Umbilical cord (tissue), 2 donors: ENCODE data around the gene KLF18. TPM values are rescaled to one million over a fixed set of nuclear protein-coding genes. Genes with fewer than 3 reads are reported as not detected.
"Not testable (repeated sequence)": the region's sequence is repeated elsewhere in the genome, so short reads cannot be mapped to it uniquely, and the experiment has no call there.

Source experiments
- DNase-seq: peaks from one replicate; pipeline ENCODE4 v3.0.0-alpha.2; 2015; ENCODE audit warnings: low spot score
- total RNA-seq: library from RNA; depleted of rRNA; stranded (reverse); fragments of >200 nt; gene quantifications from one replicate; pipeline ENCODE4 v1.2.3, GENCODE V29; 2014; ENCODE audit warnings: low replicate concordance; ENCODE audit not compliant: insufficient read depth

Gene KLF18
- 0.24 TPM for total RNA-seq

- no peak for DNase-seq
These were observed at the start of gene KLF18 for GRCh38 chr1:44141531-44141930. Gene KLF18, minus strand, starts transcription at chr1:44141631. Its CDS starts 0 bp downstream, at chr1:44141631.

DNA sequence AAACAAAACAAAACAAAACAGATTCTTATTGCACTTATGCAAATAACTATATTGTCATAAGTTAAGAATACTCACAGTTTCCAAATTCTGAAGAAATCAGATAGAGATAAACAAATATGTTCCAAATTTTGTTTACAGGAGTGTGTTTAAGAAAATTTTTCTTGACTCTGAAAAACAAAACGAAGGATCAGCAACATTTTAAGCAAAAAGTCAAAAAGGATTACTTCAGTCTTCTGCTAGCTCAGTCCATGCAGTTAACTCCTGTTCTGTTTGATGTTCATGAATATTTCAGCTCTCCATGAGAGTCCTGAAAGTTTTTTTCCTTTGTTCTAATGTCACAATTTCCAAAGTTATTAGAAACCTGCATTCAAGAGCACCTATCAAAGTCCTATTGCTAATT is 33.2 kb upstream of the KLF18 start:
- no peak for DNase-seq

- DNase-seq, result no peak
These were observed 28.9 kb upstream of the KLF18 start for GRCh38 chr1:44170281-44170823.

DNA sequence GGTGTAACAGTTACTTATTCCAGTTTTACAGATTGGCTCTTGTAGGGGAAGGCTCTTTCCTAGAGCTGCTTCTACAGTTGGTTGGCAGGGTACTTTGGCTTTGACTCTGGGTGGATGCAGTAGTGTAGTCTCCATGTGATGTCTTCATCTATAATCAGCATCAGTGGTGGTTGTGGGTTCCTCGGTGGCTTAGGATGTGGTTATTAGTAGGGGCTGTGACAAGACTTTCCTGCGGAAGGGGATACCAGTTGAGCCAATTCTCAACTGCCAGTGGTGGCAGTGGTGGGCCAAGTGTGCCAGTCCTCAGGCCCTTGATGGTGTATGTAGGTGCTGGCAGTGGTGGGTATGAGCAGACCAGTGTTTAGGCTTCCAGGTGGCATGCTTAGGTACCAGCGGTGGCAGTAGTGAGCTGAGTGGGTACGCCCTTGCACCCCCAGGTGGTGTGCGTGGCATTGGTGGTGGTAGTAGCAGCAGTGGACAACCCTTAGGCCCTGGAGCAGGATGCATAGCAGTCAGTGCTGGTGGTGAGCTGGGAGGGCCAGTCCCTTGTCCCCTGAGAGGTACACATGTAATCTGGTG is 27.2 kb upstream of the KLF18 start:
- DNase-seq, result no peak

- DNase-seq, result no peak
These were observed 20.1 kb upstream of the KLF18 start for GRCh38 chr1:44161546-44161945.

GRCh38 chr1:44158871-44159270 is 17.4 kb upstream of the KLF18 start:
- DNase-seq, result no peak

GRCh38 chr1:44157903-44158302 is 16.5 kb upstream of the KLF18 start:
- DNase-seq, result no peak

GRCh38 chr1:44154049-44154448 is 12.6 kb upstream of the KLF18 start:
- no peak for DNase-seq

GRCh38 chr1:44152692-44153091 is 11.3 kb upstream of the KLF18 start:
- DNase-seq, result no peak

DNA sequence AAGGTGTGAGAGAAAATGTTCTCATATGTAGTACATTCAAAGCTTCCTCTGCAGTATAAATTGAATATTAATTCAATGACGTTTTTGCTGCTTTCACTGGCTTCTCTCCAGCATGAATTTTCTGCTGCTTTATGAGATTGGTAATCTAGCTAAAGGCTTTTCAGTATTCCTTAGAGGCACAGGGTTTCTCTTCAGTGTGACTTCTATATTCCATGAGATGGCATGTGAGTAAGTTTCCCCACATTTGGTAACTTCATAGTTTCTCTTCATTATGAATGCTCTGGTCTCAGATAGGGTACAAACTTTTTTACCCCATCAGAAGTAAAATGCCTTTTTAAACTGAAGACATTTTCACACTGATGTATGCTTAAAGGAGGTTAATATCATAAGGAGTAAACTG is 10.4 kb upstream of the KLF18 start:
- no peak for DNase-seq

DNA sequence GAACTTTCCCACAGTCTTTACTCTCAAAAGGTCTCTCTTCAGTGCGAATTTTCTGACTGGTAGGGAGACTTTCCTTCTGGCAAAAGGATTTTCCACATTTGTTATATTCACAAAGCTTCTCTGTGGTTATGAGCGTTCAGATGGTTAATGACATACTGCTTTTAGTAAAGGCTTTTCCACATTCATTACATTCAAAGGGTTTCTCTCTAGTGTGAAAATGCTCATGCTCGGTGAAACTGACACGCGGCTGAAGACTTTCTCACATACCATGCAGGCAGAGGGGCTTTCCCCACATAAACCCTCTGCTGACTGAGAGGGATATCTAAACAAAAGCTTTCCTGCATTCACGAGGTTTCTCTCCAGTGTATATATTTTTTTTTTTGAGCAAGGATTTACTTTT is 9.9 kb upstream of the KLF18 start:
- no peak for DNase-seq

DNA sequence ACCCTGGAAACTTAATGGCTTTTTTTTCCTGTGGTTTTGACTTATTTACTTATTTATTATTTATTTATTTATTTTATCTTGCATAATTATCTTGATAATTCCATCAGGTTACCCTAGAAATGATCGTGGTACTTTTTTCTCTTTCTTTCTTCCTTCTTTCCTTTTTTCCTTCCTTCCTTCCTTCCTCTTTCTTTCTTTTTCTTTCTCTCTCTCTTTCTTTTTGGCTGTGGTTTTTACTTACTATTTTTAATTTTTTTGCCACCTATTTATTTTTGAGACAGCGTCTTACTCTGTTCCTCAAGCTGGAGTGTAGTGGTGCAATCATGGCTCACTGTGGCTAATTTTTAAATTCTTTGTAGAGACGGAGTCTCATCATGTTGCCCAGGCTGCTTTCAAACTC is 6.2 kb upstream of the KLF18 start:
- DNase-seq, result no peak

GRCh38 chr1:44146536-44147361 is 5.3 kb upstream of the KLF18 start:
- DNase-seq, result no peak

GRCh38 chr1:44144962-44145756 is 3.7 kb upstream of the KLF18 start:
- no peak for DNase-seq

DNA sequence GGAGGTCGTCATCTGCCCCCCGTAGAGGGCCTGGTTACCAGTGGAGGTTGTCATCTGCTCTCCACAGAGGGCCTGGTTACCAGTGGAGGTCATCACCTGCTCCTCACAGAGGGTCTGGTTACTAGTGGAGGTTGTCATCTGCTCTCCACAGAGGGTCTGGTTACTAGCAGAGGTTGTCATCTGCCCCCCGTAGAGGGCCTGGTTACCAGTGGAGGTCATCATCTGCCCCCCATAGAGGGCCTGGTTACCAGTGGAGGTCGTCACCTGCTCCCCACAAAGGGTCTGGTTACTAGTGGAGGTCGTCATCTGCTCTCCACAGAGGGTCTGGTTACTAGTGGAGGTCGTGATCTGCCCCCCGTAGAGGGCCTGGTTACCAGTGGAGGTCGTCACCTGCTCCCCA is 1.9 kb downstream of the KLF18 start:
- not testable (repeated sequence) for DNase-seq

- DNase-seq, result no peak
These were observed 3.2 kb downstream of the KLF18 start for GRCh38 chr1:44138239-44138638.

- no peak for DNase-seq
These were observed 5.5 kb downstream of the KLF18 start for GRCh38 chr1:44135886-44136285.

DNA sequence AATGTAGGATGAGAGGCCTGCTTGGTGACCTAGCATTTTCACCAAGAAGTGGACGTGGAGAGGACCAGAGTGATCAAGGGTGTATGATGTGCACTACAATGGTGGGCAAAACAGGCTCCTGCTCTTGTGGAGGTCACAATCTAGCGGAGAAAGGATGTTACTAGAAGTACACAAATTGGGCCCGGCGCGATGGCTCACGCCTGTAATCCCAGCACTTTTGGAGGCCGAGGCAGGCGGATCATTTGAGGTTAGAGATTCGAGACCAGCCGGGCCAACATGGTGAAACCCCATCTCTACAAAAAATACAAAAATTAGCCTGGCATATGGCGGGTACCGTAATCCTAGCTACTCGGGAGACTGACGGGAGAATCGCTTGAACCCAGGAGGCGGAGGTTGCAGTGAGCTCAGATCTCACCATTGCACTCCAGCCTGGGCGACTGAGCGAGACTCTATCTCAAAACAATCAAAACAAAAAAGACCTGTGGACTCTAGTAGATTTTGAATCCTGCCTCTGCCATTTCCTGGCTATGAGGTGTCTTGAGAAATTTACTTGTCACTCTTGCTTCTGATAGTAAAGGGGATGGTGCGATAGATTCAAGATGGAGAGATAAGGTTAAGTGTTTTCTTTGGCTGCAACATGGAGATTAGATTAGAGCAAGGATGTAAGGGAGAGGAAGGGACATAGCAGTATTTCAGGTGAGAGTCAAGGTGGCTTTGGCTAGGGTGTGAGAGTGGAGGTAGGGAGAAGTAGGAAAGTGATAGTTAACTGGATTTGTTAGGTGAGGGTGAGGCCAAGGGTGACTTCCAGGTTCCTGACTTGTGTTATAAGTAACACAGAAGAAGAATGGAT is 7.1 kb downstream of the KLF18 start:
- DNase-seq, result no peak

- DNase-seq, result no peak
These were observed 10.0 kb downstream of the KLF18 start for GRCh38 chr1:44131411-44131810.

DNA sequence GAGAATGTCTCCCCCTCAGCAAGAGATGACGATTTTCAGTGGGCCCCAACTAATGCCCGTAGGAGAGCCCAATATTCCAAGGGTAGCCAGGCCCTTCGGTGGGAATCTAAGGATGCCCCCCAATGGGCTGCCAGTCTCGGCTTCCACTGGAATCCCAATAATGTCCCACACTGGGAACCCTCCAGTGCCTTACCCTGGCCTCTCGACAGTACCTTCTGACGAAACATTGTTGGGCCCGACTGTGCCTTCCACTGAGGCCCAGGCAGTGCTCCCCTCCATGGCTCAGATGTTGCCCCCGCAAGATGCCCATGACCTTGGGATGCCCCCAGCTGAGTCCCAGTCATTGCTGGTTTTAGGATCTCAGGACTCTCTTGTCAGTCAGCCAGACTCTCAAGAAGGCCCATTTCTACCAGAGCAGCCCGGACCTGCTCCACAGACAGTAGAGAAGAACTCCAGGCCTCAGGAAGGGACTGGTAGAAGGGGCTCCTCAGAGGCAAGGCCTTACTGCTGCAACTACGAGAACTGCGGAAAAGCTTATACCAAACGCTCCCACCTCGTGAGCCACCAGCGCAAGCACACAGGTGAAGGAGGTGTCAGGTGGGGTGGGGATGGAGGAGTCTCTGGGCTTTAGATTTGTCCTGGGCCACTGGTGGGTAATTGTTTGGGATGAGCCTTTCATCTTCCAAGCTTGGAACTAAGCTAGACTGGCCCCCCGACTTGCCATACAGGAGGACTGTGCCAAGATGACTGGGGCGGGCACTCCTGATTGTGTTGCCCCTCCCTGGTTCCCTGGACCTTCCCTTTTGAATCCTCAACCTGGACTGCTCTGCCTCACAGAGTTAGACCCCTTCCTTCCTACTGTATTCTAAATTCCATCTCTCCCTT is 11.6 kb downstream of the KLF18 start:
- DNase-seq, result no peak
